ENCODE measurements around the gene SPON1.

The SPON1 gene

DNA sequence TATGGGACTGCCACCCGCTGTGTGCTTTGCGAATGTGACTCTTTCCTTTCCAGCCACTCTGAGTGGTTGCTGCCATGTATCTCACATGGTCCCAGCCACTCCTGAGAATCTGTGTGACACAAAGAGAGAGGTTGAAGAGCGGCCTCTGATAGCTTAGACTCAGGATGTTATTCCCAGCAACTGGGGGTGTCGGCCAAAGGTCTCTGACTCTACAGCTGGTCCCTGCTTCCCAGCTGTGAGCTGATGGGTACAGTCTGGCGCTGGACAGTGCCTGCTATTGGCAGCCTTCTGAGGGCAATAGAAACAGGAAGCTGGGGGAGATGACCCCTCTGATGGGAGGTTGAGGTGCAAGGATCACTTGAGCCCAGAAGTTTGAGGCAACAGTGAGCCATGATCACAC, 291.3 kb downstream of the SPON1 start:
- no peak for DNase-seq
- ATAC-seq (ENCODE audit: insufficient read depth, low read depth) = no peak
- Histone ChIP-seq H3K4me2 (ENCODE audit: insufficient read depth, low read length) (no peak overlapping the region), H3K27ac (ENCODE audit: low read length) (no peak overlapping the region), H3K4me3 (ENCODE audit: low read depth in 1 of 2, low read length in 2 of 2) (no peak overlapping the region), H3K36me3 (ENCODE audit: insufficient read depth, low read length) (no peaks in the 10 kb centered on the region), H3K9me3 (ENCODE audit: insufficient read depth, low read length, severe bottlenecking) (no peaks in the 10 kb centered on the region), H3K9ac (ENCODE audit: low read depth, low read length) (no peak overlapping the region), H3K27me3 (ENCODE audit: insufficient read depth, low read length, poor library complexity) (peaks cover 5% of the 10 kb centered on the region), H2AFZ (ENCODE audit: low read depth, low read length) (no peak overlapping the region), H3K79me2 (ENCODE audit: insufficient read depth, low read length) (no peaks in the 10 kb centered on the region), H3K4me1 (ENCODE audit: insufficient read depth, low read length) (peaks cover 4% of the 10 kb centered on the region), H4K20me1 (ENCODE audit: insufficient read depth, low read length) (no peaks in the 10 kb centered on the region)
- TF ChIP-seq EZH2 (IDR thresholded peaks at IDR 0.05; ENCODE audit: borderline replicate concordance, low read depth, low read length, severe bottlenecking) = no peak
- TF ChIP-seq, protein P1, sequence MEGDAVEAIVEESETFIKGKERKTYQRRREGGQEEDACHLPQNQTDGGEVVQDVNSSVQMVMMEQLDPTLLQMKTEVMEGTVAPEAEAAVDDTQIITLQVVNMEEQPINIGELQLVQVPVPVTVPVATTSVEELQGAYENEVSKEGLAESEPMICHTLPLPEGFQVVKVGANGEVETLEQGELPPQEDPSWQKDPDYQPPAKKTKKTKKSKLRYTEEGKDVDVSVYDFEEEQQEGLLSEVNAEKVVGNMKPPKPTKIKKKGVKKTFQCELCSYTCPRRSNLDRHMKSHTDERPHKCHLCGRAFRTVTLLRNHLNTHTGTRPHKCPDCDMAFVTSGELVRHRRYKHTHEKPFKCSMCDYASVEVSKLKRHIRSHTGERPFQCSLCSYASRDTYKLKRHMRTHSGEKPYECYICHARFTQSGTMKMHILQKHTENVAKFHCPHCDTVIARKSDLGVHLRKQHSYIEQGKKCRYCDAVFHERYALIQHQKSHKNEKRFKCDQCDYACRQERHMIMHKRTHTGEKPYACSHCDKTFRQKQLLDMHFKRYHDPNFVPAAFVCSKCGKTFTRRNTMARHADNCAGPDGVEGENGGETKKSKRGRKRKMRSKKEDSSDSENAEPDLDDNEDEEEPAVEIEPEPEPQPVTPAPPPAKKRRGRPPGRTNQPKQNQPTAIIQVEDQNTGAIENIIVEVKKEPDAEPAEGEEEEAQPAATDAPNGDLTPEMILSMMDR (IDR thresholded peaks at IDR 0.05; ENCODE audit: borderline replicate concordance, extremely low read depth, low read length, poor library complexity, severe bottlenecking) = no peak

GRCh38 chr11:14254533-14255237, 292.2 kb downstream of the SPON1 start:
- no peak overlapping the region for H3K27ac ChIP-seq (ENCODE audit: low read length)
- H3K9ac ChIP-seq (ENCODE audit: low read depth, low read length) = no peak overlapping the region
- no peak overlapping the region for H2AFZ ChIP-seq (ENCODE audit: low read depth, low read length)
- no peaks in the 10 kb centered on the region for H3K9me3 ChIP-seq (ENCODE audit: insufficient read depth, low read length, severe bottlenecking)
- no peak for DNase-seq
- H3K27me3 ChIP-seq (ENCODE audit: insufficient read depth, low read length, poor library complexity) = peaks cover 5% of the 10 kb centered on the region
- H3K4me3 ChIP-seq (ENCODE audit: low read depth in 1 of 2, low read length in 2 of 2) = no peak overlapping the region
- no peaks in the 10 kb centered on the region for H3K4me1 ChIP-seq (ENCODE audit: insufficient read depth, low read length)
- H3K4me2 ChIP-seq (ENCODE audit: insufficient read depth, low read length) = no peak overlapping the region
- no peak for ATAC-seq (ENCODE audit: insufficient read depth, low read depth)
- TF ChIP-seq EZH2 (IDR thresholded peaks at IDR 0.05; ENCODE audit: borderline replicate concordance, low read depth, low read length, severe bottlenecking) = no peak
- TF ChIP-seq, protein P1 (IDR thresholded peaks at IDR 0.05; ENCODE audit: borderline replicate concordance, extremely low read depth, low read length, poor library complexity, severe bottlenecking) = no peak
- no peaks in the 10 kb centered on the region for H3K36me3 ChIP-seq (ENCODE audit: insufficient read depth, low read length)
- H4K20me1 ChIP-seq (ENCODE audit: insufficient read depth, low read length) = no peaks in the 10 kb centered on the region
- H3K79me2 ChIP-seq (ENCODE audit: insufficient read depth, low read length) = no peaks in the 10 kb centered on the region

- Histone ChIP-seq H3K79me2 (ENCODE audit: insufficient read depth, low read length) (no peaks in the 10 kb centered on the region), H3K9me3 (ENCODE audit: insufficient read depth, low read length, severe bottlenecking) (no peaks in the 10 kb centered on the region), H3K27ac (ENCODE audit: low read length) (no peak overlapping the region), H3K9ac (ENCODE audit: low read depth, low read length) (no peak overlapping the region), H3K4me3 (ENCODE audit: low read depth in 1 of 2, low read length in 2 of 2) (no peak overlapping the region), H3K36me3 (ENCODE audit: insufficient read depth, low read length) (no peaks in the 10 kb centered on the region), H3K4me2 (ENCODE audit: insufficient read depth, low read length) (no peak overlapping the region), H2AFZ (ENCODE audit: low read depth, low read length) (no peak overlapping the region), H4K20me1 (ENCODE audit: insufficient read depth, low read length) (no peaks in the 10 kb centered on the region), H3K27me3 (ENCODE audit: insufficient read depth, low read length, poor library complexity) (peaks cover 5% of the 10 kb centered on the region), H3K4me1 (ENCODE audit: insufficient read depth, low read length) (no peaks in the 10 kb centered on the region)
- DNase-seq (no peak), ATAC-seq (ENCODE audit: insufficient read depth, low read depth) (no peak)
- TF ChIP-seq, protein P1 (IDR thresholded peaks at IDR 0.05; ENCODE audit: borderline replicate concordance, extremely low read depth, low read length, poor library complexity, severe bottlenecking) = no peak
- no peak for TF ChIP-seq EZH2 (IDR thresholded peaks at IDR 0.05; ENCODE audit: borderline replicate concordance, low read depth, low read length, severe bottlenecking)
These were observed 292.7 kb downstream of the SPON1 start for GRCh38 chr11:14255238-14255534.
